NCI-H69 (cell line): Measurements from ENCODE around the gene LMF1.
"Not testable (repeated sequence)": the region's sequence is repeated elsewhere in the genome, so short reads cannot be mapped to it uniquely, and the experiment has no call there.

ENCODE experiments used
- DNase-seq: peaks from one replicate; lab custom pipeline; 2025; lab: John Stamatoyannopoulos, UW

LMF1 gene

DNA sequence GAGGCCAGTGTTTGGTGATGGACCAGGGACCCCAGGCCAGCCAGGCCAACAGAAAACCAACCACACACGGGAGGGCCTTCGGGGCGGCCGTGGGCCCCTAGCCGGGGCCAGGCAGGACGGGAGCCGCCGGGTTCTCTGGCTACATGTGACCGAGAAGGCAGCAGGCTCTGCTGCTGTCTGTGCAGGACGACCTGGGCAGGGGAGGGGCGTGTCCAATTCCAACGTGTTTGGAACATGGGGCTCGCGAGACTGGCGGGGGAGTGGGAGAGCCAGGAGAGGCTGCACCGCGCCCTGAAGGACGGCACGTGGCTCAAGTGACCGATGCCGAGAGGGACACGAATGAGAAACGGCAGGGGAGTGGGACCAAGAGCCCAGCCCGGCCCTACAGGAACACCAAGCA lies 75.4 kb downstream of the LMF1 start:
- DNase-seq: no peak

DNA sequence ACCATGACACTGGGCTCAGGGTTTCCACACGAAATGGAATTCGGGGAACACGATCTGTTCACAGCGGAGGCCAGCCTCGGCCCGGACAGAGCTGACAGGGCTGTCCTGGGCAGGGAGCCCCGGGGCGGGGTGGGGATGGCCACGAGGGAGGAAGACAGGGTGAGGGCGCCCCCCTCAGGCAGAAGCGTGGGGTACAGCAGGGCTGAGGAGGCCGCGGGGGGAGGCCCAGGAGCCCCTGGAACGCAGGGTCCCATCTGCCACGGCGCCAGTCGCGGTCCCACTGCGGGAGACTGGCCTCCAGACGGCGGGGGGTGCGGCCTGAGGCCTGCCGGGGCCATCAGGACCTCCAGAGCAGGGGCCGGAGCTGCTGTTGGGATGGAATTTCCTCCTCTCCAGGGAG lies 75.9 kb downstream of the LMF1 start:
- no peak for DNase-seq

DNA sequence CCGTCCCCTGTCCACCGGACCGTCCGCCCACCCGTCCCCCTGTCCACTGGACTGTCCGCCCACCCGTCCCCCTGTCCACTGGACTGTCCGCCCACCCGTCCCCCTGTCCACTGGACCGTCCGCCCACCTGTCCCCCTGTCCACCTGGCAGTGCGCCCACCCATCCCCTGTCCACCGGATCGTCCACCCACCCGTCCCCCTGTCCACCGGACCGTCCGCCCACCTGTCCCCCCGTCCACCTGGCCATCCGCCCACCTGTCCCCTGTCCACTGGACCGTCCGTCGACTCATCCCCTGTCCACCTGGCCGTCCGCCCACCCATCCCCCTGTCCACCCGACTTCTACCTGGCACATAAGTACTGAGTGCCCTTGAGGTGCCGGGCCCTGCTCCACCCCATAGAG lies 76.6 kb downstream of the LMF1 start:
- DNase-seq: no peak

DNA sequence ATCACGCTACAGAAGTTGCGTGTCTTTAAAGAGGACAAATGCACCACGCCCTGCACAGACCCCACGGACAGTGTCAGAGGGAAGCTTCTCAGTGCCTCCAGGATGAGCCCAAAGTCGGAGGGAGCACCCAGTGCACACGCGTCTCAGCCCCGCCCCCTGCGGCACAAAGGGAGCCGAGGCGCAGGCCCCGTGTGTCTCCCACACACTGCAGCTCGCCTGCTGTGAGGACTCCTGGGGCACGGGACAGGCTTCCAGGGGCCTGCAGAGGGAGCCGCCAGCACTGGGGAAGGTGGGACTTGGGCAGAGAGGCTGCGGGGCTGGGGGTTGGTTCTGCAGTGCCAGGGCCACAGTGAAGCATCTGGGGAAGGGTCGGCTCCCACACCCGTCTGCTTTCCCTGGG lies 77.4 kb downstream of the LMF1 start:
- peak; percentile 17 for DNase-seq

DNA sequence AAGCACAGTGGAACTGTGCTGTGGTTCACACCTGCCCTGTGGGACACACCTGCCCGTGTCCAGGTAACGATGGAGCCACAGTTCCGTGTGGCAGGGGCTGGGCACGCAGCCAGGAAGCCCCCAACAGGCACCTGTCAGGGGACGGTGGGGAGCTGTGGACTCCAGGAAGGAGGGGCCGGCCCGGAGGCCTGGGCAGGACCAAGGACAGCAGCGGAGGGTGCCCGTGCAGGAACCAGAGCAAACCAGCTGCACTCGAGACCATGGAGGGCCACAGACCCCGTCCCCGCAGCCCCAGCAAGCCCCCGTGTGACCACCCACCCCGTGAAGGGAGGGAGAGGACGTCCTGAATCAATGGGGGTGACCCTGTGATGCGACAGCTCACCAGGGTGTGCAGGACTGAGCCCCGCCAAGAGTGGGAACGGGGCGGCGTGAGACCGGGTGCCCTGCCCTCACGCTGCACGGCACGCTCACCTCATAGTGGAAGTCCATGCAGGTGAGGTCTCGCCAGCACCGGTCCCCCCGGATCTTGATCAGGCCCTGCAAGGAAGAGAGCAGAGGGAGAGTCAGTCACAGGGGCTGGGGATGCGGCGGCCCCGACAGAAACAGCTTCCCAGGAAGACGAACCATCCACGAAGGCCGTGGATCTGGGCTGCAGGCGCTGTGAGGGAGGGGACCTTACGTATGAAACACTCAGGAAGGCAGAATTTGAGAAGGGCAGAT lies 78.1 kb downstream of the LMF1 start:
- DNase-seq: no peak

DNA sequence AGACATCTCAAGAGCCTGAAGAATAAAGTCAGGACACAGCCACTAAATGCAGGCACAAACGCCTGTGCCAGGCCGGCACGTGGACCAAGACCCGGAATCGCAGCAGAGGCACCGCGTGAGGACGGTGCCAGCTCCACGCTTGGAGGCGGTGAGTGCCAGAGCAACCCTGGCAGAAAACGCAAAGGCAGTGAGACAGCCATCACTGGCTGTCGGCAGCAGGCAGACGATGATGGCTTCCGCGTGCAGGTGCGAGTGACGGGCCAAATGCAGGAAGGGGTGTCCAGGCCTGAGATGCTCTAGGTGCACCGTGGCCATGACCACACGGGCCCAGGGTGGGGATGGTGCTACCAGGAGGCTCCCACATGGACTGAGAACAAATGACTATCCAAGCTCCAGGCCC lies 78.8 kb downstream of the LMF1 start:
- DNase-seq: no peak

DNA sequence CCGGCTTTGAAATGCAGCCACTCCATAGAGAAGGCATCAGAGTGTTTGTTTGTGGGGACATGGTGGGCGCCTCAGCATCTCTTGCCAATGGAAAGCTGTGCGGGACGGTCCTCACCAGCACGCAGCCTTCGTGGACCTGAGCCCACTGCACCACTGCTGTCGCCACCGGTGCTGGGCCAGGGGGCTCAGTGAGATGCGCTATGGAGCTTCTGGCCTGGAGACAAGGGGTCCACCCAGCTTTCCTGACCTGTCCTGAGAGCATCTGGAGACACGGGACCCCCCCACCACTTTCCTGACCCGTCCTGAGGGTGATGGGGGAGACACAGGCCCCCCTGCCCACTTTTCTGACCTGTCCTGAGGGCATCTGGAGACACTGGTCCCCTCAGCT lies 79.4 kb downstream of the LMF1 start:
- DNase-seq: no peak

DNA sequence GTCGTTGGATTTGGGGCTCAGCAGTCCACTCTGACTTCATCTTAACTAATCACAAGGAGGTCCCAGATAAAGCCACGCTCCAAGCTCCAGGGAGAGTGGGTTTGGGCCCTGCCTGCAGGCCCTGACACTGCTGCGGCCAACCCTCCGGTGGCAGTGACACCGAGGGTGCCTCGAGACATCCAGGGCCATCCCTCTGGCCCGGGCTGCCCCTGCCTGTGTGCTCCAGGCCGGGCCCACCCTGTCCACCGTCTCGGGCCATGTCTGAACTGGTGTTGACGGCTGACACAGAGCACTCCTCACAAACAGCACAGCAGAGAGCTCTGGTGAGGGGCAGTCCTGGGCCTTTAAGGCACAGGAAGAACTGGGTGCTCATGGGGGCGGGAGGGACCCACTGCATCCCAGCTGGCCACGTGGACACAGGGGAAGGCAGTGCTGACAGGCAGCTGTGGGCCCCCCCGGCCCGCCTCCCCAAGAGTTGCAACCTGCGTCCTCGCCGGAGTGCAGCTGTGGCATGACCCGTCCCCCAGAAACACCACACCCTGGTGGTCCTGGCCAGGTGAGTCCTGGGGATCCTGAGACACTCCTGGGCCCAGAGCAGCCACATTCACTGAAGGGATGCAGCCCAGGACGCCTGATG lies 80.0 kb downstream of the LMF1 start:
- no peak for DNase-seq

DNA sequence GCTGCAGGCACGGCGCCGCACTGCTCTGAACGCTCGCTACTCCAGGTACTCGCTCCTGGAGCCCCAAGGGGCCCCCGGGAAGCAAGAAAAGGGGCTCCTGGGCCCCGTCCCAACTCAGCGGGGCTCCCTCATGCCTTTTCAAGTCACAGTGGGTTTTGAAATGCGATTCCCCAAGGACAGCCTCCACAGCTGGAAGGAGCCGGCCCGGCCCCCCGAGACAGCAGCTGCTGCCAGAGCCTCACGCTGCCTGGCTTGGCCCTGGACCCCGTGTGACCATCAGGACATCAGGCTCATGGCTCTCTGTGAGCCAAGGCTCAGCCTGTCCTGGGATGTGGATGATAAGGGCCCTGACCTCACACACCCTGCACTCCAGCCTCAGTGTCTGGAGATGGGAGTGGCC lies 80.6 kb downstream of the LMF1 start:
- DNase-seq: no peak

DNA sequence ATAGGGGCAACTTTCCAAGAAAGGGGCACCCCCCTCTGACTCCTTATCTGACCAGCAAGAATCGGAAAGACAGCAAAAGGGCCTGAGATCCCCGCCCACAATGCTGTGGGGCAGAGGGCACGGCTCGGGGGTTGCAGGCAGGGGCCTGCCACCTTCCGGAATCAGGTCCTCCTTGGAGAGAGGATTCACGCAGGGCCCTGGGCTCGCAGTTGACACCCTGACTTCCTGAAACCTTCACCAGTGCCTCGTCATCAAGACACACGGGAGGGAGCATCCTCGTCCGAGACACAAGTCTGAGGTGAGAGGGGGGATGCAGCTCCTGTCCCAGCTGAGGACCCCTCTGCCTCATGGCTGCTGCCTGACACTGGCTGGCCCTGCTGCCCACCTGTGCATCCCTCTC lies 81.2 kb downstream of the LMF1 start:
- no peak for DNase-seq

DNA sequence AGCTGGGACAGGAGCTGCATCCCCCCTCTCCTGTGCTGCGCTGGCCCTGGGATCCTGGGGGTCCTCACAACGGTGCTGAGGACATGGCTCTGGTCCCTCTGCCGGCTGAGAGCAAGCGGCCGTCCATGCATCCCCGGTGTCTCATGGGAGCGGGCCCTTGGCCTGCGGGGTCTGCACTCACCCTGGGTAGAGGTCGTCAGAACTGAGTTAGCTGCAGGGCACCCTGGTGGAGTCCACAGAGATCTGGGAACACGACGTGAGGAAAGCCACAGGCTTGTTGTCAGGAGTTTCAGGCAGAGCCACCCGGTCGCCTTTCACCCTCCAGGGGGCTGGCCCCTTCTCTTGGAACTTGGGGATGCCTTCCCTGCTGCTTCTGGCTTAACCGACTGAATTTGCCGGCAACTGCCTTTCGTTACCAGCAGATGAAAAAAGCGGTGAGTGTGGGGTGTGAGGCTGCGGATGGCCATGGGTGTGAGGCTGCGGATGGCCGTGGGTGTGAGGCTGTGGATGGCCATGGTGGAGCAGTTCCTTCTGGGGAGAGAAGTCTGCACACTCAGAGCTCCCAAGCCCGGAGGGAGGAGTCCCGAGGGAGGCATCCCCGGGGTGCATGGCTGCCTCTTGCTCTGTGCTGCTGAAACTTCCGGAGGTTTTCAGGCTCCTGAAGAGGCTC lies 81.7 kb downstream of the LMF1 start:
- no peak for DNase-seq

DNA sequence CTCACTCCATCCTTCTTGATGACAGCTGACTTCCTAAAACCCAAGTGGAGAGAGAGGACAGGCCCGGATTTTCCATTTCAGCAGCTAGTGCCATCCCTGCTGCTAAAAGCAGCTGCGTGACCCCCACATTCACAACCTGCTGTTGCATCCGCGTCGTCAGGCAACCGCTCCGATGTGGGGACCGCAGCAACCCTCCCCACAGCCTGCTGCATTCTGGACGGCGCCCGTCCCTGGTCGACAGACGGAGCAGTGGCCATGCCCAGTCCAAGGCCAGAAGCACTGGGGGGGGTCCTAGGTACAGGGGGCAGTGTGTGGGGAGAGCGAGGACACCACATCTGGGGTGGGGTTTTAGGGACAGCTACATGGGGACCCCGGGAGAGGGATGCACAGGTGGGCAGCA lies 82.3 kb downstream of the LMF1 start:
- DNase-seq: not testable (repeated sequence)

DNA sequence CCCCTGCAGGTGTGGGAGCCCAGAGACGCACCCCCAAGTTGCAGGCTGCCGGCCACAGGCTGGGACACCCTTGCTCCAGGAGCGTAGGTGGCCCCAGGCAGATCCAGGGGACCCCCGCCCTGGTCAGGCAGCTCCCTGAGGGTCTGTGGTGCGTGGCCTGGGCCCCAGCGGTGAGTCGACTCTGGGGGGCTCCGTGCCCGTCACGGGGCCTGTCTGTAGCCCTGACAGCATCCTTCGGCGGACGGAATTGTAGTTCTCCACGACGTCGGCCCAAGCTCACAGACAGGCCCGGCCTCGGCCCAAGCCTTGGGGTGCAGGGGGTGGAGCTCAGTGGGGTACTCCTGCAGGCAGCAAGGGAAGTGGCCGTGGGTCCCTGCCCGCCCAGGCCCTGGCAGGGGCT lies 82.9 kb downstream of the LMF1 start:
- DNase-seq: no peak

DNA sequence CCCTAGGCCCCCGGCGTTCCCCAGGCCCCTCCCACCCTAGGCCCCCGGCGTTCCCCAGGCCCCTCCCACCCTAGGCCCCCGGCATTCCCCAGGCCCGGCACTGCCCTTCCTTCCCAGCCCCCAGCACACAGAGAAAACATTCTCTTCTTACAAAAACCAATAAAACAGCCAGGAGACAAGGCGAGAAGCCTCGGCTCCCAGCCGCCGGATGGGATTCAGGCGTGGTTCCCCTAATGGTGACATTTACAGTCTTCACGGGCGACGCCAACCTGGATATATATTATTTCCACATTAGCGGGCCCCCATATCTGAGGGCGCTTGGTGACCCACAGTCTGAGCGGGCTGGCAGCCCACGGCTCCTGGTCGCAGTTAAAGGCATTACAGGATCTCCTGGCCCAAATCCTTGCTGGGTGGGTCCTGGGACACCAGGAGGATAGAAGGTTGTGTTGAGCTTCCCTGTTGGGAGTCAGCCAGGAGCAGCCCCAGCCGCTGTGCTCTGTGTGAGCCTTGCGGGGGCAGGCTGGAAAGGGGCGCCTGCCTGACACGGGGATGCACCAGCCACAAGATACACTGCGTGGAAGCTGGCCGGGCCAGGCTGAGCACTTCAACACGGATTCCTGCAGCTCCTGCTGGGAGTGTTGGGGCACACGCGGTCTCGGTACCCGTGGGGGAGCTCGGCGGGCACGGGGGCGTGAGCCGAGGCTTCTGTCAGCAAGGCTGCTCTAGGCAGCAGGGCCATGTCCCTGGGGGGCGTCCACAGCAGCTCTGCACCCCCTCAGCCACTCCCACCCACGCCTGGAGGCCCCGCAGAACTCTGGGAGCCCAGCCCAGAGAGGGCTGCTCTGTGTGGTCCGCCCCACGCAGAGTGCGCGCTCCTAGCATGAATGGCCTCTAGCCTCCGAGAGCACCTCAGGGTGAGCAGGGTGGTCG lies 83.7 kb downstream of the LMF1 start:
- no peak for DNase-seq

DNA sequence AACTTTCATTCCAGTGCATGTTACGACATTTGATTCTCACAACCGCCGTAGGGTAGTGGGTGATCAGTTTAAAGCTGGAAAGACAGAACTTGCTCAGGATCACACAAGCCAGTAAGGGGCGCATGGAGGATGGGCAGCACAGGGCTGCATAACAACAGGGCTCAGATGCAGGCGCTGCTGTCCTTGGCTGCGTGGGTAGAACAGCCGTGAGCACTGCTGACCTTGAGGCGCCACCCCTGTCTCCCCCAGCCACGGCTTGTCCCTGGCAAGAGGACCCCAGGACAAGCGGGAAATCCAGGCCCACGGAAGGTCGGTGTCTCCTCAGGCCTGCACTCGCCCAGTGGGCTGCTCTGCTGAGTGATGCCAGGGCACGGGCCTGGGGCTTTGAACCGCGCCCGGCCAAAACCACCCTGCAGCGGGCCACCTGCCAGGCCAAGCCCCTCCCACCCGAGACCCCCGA lies 84.7 kb downstream of the LMF1 start:
- no peak for DNase-seq

DNA sequence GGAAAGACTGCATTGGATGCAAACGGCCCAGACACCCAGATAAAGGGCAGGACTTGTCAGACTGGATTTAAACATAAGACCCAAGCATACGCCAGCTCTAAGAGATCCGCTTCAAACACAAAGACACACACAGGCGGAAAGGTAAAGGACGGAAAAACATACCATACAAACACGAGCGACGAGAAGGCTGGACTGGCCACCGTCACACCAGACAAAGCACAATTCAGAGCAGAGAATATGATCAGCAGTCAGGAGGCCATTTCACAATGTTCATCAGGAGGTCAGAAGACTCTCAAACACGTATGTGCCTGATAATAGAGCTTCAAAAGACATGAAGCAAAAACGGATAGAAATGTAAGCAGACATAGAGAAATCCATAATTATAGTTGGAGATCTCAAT lies 85.4 kb downstream of the LMF1 start:
- no peak for DNase-seq

DNA sequence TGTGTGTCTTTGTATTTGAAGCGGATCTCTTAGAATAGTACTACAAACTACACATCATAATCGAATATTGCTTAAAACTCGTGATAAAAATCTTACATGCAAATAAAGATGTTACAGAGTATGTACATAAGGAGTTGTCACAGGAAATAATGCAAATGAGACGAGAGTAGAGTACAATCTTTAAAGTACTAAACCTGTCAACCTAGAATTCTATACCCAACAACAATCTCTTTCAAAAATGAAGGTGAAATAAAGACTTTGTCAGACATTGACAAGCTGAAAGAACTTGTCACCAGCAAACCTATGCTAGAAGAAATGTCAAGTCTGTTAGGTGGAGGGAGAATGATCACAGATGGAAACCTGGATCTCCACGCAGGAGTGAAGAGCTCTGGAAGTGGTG lies 86.6 kb downstream of the LMF1 start:
- no peak for DNase-seq

DNA sequence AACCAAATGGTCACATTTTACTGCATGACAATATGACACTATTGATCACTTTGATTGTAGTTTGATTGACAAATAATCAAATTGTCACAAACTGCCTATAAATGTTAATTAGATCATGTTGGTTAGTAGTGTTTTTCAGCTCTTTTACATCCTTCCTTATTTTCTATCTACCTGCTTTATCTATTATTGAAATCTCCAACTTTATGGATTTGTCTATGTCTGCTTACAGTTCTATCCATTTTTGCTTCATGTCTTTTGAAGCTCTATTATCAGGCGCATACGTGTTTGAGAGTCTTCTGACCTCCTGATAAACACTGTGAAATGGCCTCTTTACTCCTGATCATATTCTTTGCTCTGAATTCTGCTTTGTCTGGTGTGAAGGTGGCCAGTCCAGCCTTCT lies 87.0 kb downstream of the LMF1 start:
- no peak for DNase-seq

DNA sequence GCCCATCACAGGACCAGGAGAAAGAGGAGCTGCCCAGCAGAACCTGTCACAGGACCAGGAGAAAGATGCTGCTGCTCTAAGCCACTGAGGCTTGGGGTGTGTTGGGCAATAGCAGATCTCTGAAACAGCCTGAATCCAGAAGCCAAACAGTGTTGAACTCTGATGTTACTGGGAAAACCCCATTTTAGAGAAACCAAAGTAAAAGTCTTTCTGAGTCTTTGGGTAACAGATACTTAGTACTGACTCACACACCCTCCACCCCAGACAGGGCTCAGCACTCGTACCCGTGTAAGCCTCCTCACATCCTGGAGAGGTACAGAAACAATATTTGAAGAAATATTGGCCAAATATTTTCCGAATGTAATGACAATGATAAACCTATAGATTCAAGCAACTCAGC lies 87.4 kb downstream of the LMF1 start:
- DNase-seq: no peak

DNA sequence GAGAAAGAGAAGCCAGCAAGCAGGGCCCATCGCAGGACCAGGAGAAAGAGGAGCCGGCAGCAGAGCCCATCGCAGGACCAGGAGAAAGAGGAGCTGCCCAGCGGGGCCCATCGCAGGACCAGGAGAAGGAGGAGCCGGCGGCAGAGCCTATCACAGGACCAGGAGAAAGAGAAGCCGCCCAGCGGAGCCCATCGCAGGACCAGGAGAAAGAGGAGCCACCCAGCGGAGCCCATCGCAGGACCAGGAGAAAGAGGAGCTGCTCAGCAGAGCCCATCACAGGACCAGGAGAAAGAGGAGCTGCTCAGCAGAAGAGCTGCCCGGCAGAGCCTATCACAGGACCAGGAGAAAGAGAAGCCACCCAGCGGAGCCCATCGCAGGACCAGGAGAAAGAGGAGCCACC lies 88.1 kb downstream of the LMF1 start:
- DNase-seq: not testable (repeated sequence)

DNA sequence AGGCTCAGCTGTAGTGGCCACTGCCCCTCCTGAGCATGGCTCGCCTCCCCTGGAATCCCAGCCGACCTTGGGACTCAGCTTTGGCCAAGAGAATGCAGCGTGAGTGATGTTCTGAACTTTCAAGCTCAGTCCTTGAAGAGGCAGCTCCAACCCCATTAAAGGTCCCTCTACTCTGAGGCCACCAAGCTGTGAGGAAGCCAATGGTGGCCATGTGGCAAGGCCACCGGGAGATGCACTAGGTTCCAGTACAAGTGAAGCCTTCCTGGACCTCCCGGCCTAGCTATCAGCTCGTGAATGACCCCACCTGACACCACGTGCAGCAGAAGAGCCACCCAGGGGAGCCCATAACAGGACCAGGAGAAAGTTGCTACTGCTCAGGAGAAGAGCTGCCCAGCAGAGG lies 88.5 kb downstream of the LMF1 start:
- DNase-seq: no peak
